Stimulated activated CD4-positive, alpha-beta T cell treated with anti-CD3 and anti-CD28 coated beads, Interleukin-4, amount 100 ng/mL, for 4 hours (primary cell): Measurements from ENCODE around the gene BEND2.
A peak's percentile ranks its signal among the peaks of the same experiment; 100 is the strongest.

Source experiments
- DNase-seq, 2 experiments: peaks; one replicate each; pipeline ENCODE4 v3.0.0-alpha.2; 2020

BEND2 gene

DNA sequence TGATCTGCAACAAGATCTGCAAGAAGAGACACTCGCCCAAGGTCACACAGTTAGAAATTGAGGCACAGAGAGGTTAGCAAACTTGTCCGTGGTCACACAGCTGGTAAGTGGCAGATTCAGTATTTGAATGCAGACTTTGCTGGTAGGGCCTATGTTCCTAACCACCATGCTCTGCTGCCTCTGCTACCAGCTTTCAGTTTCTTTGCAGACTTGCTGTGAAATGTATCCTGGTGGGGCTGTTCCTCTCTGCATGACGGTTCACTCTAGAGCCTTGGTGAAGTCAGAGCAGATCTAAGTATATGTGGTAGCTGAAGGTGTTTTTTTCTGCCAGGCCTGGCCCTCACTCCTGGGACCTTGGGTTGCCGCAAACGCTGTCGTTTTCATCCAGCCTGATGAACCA, 87.1 kb downstream of the BEND2 start:
- DNase-seq: no peak

DNA sequence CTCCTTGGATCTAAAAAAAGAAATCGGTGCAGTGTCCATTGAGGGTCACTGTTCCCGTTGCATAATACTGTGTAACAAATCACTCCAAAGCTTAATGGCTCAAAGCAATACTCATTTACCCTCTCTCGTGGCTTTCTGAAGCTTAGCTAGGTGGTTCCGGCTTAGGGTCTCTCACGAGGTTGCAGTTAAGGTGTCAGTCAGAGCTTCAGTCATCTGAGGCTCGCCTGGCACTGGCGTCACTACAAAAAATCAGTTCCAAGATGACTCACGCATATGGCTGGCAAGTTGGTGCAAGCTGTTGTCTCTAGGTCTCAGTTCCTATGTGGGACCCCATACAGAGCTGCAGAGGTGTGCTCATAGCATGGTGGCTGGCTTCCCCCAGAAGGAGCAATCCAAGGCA, 91.0 kb downstream of the BEND2 start:
- no peak for DNase-seq

DNA sequence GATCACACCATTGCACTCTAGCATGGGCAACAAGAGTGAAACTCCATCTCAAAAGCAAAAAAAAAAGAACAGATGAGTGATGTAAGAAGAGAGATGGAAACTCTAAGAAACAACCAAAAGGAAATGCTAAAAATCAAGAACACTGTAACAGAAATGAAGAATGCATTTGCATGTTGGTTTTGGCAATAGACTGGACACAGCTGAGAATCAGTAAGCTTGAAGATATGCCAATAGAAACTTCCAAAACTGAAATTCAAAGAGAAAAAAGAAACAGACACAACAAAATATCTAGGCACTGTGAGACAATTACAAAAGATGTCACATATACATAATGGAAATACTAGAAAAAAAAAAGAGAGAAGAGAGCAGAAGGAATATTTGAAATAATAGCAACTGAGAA, 93.7 kb downstream of the BEND2 start:
- no peak for DNase-seq

GRCh38 chrX:18119856-18120255, 100.8 kb downstream of the BEND2 start:
- peak in 1 of 2 experiments; percentile 1 for DNase-seq
